GM19351 (cell line): ENCODE measurements around the gene HEXIM1.

Source experiments
- ATAC-seq: cut with Tn5 transposase; IDR thresholded peaks from one replicate; pipeline ENCODE4 v1.9.1; 2021; ENCODE audit warnings: mild to moderate bottlenecking, moderate library complexity; ENCODE audit not compliant: unreplicated experiment

The HEXIM1 gene

GRCh38 chr17:45168991-45169752, 20.9 kb downstream of the HEXIM1 start:
- no peak for ATAC-seq

GRCh38 chr17:45170280-45170930, 22.1 kb downstream of the HEXIM1 start:
- ATAC-seq: no peak

GRCh38 chr17:45170931-45171337, 22.7 kb downstream of the HEXIM1 start:
- ATAC-seq: no peak

- ATAC-seq: no peak
Observed at GRCh38 chr17:45171338-45172231, 23.3 kb downstream of the HEXIM1 start.

- no peak for ATAC-seq
Observed at GRCh38 chr17:45172232-45172540, 23.9 kb downstream of the HEXIM1 start.

GRCh38 chr17:45172541-45173286, 24.4 kb downstream of the HEXIM1 start:
- ATAC-seq: no peak

GRCh38 chr17:45175759-45176115, 27.5 kb downstream of the HEXIM1 start:
- no peak for ATAC-seq

- no peak for ATAC-seq
Observed at GRCh38 chr17:45177563-45177962, 29.3 kb downstream of the HEXIM1 start.

- ATAC-seq: no peak
Observed at GRCh38 chr17:45184144-45184543, 35.9 kb downstream of the HEXIM1 start.

GRCh38 chr17:45186801-45187354, 38.6 kb downstream of the HEXIM1 start:
- ATAC-seq: no peak

GRCh38 chr17:45189009-45189408, 40.7 kb downstream of the HEXIM1 start:
- no peak for ATAC-seq

- ATAC-seq: no peak
Observed at GRCh38 chr17:45190503-45191255, 42.4 kb downstream of the HEXIM1 start.

GRCh38 chr17:45195424-45195823, 47.1 kb downstream of the HEXIM1 start:
- no peak for ATAC-seq

- ATAC-seq: no peak
Observed at GRCh38 chr17:45197108-45197507, 48.8 kb downstream of the HEXIM1 start.

GRCh38 chr17:45197555-45198334, 49.5 kb downstream of the HEXIM1 start:
- ATAC-seq: no peak

- no peak for ATAC-seq
Observed at GRCh38 chr17:45200701-45201100, 52.4 kb downstream of the HEXIM1 start.

- ATAC-seq: no peak
Observed at GRCh38 chr17:45201457-45201856, 53.2 kb downstream of the HEXIM1 start.
